Midbrain (tissue), 1 donor: ENCODE data around the gene OR10G4.
"Not testable (repeated sequence)": the region's sequence is repeated elsewhere in the genome, so short reads cannot be mapped to it uniquely, and the experiment has no call there.

Experiments used
- DNase-seq: peaks from one replicate; lab custom pipeline; 2025; lab: John Stamatoyannopoulos, UW

OR10G4 gene, protein sequence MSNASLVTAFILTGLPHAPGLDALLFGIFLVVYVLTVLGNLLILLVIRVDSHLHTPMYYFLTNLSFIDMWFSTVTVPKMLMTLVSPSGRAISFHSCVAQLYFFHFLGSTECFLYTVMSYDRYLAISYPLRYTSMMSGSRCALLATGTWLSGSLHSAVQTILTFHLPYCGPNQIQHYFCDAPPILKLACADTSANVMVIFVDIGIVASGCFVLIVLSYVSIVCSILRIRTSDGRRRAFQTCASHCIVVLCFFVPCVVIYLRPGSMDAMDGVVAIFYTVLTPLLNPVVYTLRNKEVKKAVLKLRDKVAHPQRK

DNA sequence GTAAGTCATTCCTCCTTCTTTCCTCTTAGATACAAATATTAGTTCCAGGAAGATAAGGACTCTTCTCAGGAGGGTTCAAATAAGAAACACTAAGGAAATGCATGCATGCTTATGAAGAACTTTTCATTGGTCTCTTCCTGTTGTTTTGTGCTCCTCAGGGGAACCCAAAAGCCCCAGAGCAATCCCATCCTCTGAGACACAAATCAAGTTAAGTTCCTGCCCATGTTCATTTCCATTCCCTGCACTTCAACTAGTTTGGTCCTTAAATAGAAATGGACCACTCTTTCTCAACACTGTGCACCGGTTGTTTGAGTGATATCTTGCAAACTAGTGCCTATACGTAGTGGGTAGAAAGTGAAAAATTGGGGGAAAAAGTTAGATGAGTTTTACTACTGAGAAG lies at the start of gene OR10G4:
Gene OR10G4, plus strand, starts transcription at position 301 of the 400 bp plus-strand sequence. CDS start 2,578 bp downstream, outside the sequence.
- DNase-seq, result no peak

DNA sequence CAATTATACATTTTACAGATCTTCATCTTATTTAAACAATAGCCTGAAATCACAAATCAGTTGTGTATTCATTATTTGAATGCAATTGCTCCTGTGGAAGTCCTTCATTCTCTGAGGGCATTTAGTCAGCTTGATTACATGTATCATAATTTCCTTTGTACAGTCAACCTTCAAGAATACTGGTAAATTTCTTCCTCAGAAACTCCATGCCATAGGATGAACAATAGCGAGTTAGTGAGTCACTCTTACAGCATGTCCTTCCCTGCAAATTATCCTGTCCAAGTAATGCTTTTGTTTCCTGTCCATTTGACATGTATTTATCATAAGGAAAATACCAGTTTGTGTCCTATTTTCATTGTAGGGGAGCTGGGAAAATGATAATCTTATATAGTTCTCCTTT lies 39.0 kb upstream of the OR10G4 start:
- no peak for DNase-seq

DNA sequence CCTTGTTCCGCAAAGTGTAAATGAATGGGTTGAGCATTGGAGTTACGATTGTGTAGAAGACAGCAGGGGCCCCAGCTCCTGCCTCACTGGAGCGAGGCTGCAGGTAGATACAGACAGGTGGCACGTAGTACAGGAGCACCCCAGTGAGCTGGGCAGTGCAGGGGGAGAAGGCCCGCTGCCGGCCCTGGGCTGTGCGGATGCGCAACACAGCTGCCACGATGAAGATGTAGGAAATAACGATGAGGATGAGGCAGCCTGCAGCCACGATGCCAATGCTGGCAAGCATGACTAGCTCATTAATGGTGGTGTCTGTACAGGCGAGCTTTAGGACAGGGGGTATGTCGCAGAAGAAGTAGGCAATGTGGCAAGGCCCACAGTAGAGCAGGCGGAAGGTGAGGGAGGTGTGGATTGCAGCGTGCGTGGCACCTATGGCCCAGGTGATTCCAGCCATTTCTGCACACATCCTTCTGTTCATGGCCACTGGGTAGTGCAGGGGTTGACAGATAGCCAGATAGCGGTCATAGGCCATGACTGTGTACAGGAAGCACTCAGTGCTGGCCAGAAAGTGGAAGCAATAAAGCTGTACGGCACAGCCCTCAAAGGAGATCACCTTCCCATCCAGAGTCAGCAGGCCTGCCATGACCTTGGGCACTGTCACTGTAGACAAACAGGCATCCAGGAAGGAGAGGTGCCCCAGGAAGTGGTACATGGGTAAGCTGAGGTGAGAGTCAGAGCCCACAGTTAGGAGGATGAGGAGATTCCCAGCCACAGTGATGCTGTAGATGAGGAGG lies 35.8 kb upstream of the OR10G4 start:
- no peak for DNase-seq

DNA sequence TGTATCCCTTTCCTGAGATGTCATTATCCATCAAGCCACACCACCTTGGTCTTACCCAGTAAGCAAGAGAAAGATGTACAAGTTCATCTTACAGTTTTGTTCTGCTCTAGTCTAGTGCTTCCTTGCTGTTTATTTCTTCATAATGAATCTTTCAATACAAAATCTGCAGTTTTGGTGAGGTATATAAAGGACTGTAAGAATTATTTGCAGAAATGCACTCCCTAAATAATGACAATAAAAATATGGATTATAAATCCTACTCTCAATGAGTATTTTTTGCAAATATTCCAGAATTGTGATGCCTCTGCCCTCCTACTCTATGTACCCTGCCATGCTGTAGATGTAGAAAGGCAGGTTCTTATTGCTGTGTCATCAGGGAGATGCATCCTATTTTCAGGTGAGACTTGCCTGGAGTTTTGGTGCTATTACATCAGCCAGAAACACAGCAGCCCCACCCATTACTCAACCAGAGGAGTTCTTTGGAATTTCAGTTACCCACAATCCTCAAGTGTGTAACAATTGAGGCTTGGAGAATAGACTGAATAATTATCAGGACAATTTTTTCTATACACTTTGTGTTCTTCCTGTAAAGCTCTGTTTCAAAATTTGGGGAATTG lies 35.0 kb upstream of the OR10G4 start, which contains the start of gene OR10S1:
Gene OR10S1, minus strand, starts transcription at position 51 of the 617 bp plus-strand sequence. CDS start 117 bp downstream, outside the sequence.
- DNase-seq, result no peak

DNA sequence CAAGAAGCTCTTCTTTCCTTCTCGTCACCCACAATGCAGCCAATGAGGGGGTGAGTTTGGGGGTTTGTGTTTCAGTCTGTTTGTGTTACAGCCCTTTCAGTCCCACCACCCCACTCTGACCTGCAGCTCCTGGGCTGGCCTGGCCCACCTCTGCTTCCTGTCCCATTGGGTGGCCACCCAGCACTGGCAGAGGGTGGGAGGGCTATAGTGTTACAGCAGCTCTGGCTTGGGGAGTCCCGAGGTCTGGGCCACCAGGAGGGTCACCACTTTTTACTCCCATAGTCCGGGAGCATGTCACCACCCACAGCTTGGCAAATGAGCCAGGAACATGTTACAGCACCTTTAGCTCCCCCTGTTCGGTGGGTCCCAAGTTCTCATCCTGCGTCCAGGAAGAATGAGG lies 33.5 kb upstream of the OR10G4 start:
- DNase-seq, result no peak

DNA sequence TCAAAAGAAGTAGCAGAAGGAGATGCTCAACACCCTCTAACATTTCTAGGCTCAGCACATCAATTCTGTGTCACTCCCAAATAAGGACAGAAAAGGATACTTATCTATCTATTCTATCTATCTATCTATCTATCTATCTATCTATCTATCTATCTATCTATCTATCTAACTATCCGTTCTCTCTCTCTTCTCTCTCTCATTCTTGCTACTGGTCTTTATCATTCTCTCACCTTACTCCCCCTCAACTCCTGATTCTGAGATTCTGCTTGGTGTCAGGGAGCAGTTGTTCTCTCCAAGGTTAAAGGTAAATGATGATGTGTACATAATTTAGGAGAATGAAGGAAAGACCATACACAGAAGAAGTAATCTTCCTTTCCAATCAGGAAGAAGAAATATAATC lies 17.7 kb upstream of the OR10G4 start, which contains the start of gene OR10G6:
Gene OR10G6, minus strand, starts transcription at position 43 of the 400 bp plus-strand sequence. Its CDS starts 0 bp downstream, at position 43.
- DNase-seq, result no peak

DNA sequence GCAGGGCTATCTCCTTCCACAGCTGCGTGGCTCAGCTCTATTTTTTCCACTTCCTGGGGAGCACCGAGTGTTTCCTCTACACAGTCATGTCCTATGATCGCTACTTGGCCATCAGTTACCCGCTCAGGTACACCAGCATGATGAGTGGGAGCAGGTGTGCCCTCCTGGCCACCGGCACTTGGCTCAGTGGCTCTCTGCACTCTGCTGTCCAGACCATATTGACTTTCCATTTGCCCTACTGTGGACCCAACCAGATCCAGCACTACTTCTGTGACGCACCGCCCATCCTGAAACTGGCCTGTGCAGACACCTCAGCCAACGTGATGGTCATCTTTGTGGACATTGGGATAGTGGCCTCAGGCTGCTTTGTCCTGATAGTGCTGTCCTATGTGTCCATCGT lies 3.0 kb downstream of the OR10G4 start:
- DNase-seq, result not testable (repeated sequence)

DNA sequence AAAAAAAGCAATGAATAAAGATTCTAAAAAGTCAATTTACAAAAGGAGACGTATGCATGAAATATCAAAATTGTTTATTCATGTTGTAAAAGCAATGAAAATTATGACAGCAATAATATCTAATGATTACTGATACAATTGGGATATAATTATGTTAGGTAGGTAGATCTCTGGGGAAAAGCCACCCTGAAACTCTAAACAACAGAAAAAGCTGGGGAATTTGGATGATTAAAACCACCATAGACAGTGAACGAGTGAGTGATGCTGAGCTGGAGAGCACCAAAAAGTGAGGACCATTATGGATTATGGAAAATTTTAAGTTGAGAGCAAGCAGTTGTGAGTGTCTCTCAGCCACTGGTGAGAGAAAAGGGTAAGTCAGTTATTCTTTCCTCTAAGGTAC lies 13.7 kb downstream of the OR10G4 start, which contains the start of gene OR10G8:
Gene OR10G8, plus strand, starts transcription at position 301 of the 400 bp plus-strand sequence. CDS start 2,825 bp downstream, outside the sequence.
- no peak for DNase-seq

DNA sequence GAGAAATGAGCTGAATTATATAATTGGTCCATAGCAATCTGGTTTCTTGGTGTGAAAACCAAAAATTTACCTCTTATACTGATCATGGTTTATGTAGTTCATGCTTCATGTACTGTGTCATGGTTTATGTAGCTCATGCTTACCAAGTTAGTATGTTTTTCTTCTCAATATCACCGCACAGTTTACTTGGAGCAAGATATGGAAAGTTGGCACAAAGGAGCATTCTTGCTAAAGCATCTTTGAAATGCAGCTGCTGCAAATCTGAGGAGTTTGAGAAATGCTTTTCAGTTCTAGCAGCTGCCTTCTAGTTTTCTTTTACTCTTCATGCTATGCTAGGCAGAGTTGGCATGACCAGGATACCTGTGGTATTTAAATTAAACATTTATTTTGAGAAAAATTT lies 23.9 kb downstream of the OR10G4 start:
- no peak for DNase-seq

DNA sequence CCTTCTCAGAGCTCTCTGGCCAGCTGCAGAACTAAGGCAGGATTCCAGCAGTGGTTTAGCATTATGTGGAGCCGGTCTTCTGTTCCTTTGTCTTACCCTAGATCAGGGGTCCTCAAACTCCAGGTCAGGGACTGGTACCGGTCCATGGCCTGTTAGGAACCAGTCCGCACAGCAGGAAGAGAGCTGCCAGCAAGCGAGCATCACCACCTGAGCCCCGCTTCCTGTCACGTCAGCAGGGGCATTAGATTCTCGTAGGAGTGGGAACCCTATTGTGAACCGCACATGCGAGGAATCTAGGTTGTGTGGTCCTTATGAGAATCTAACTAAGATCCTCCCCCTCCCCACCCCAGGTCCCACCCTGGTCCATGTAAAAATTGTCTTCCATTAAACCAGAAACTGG lies 26.8 kb downstream of the OR10G4 start:
- no peak for DNase-seq

DNA sequence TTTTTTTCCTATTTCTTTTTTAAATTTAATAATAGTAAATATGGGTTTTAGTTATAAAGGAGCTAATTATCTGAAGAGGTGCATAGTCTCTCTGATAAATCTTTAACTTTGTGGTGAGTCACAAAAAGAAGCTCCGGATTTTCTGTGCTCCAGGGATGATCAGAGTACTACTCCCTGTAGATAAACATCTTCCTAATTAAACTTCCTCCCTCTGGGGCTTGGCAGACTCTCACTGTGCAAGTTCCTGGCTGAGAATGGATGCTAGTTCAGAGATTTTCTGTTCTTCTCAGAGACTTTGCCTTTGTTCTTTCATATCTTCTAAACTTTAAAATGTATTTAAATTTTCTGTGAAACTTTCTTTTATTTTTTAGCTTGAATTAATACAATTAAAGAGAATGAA lies 28.5 kb downstream of the OR10G4 start, which contains the start of gene OR10G7:
Gene OR10G7, minus strand, starts transcription at position 72 of the 400 bp plus-strand sequence. CDS start 2,324 bp downstream, outside the sequence.
- DNase-seq, result no peak

DNA sequence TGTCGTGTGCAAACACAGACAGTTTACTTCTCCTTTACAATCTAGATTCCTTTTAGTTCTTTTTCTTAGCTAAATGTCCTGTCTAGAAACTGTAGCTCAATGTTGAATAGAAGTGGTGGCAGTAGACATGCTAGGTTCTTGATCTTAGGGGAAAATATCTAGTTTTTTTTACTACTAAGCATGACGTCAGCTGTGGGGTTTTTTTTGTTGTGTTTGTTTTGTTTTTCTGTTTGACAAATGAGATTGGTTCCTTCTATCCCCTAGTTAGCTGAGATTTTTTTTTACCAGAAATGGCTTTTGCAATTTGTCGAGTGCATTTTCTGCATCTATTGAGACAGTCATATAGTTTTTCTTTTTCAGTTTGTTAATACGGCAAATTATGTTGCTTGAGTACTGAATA lies 30.6 kb downstream of the OR10G4 start:
- no peak for DNase-seq

DNA sequence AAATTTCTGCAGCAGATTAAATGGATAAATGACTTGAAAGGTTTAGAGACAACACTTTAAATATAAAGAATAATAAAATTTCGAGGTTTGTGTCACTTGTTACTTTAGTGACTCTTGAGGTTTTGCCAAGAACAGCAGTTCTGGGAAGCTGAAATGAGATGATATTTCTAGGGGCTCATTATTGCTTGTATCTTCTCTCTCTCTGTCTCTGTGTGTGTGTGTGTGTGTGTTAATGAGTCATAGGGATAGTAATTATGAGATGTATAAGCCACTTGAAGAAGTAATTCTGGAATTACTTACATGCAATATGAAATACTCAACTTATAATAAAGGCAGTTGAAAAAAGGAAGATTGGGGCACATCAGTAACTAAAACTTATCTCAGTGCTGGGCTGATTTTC lies 38.0 kb downstream of the OR10G4 start:
- no peak for DNase-seq

DNA sequence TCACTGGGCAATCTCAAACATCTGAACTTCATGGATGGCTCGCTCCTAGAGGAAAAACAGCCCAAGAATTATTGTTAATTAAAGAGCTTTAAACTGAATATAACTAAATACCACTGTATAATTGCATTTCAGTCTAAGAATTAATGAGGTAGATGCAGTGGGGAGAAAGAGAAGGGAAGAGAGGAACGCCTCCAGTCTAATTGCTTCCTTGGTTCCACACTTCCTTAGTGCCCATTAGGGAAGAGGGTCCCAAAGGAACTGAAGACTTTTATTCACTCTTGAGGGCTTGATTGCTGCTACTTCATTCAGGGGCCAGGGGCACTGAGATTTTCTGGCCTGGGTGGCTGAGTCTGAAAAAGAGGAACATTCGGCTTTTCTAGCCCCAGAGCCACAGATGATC lies 40.2 kb downstream of the OR10G4 start:
- no peak for DNase-seq
